Measurements from ENCODE around the gene WBP1L.

DNA sequence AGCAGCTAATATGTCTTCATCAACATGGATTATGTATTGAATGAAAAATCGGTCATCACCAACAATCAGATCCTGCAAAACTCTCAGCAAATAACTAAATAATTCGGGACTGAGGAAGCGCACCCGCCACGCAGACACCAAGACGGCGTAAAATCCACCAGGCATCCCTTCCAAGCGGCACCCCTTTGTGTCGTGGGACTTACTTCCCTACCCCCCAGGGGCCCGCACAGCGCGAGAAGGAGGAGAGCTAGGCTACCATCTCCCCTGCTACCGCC is 30.3 kb upstream of the WBP1L start:
- no peak for TF ChIP-seq CTCF (IDR thresholded peaks at IDR 0.05 in 4 of 5, conservative IDR thresholded peaks at IDR 0.05 in 1 of 5)
- TF ChIP-seq POLR2A (IDR thresholded peaks at IDR 0.05) = no peak
